SK-N-SH (cell line): ENCODE data around the gene PLAC8. TPM values are rescaled to one million over a fixed set of nuclear protein-coding genes. Genes with fewer than 3 reads are reported as not detected.

Experiments
- CTCF ChIA-PET: fragments of 300-600, 350-600 bp; formaldehyde crosslinking; extraction: SDS; loops from one replicate; lab custom pipeline; 2021; lab: Yijun Ruan, JAX
- POLR2A ChIA-PET: fragments of 350-600 bp; sonication (Branson Sonifier 250); formaldehyde crosslinking; extraction: SDS; loops from one replicate; lab custom pipeline; 2020; ENCODE audit warnings: antibody characterized with exemption, inconsistent platforms; lab: Yijun Ruan, JAX
- DNase-seq: peaks from one replicate; pipeline ENCODE4 v3.0.0; 2012
- H2AFZ ChIP-seq: fragments of 200-600 bp; sonication (generic); 2 replicates; pipeline ENCODE4 v1.8.1; 2016; ENCODE audit warnings: antibody characterized with exemption, mild to moderate bottlenecking, low read depth
- H3F3A ChIP-seq: fragments of 200-600 bp; sonication (generic); replicated peaks from 2 replicates; pipeline ENCODE3; 2016; ENCODE audit warnings: antibody characterized with exemption, mild to moderate bottlenecking; ENCODE audit not compliant: insufficient read depth
- H3K27ac ChIP-seq, 2 experiments: fragments of 200-500 bp in 1 of 2; fragments of 200-600 bp in 1 of 2; sonication (Bioruptor generic) in 1 of 2; sonication (generic), shearing (Covaris generic) in 1 of 2; 2 replicates each; pipeline versions ENCODE4 v1.5.1 to v1.6.1; 2014 to 2016; ENCODE audit warnings: low read depth in 2 of 2, inconsistent platforms in 1 of 2, low read length in 1 of 2, mild to moderate bottlenecking in 1 of 2, mixed read lengths in 1 of 2
- H3K27me3 ChIP-seq: fragments of 200-600 bp; sonication (generic), shearing (Covaris generic); 2 replicates; pipeline ENCODE4 v1.6.1; 2016; ENCODE audit warnings: mixed run types; ENCODE audit not compliant: insufficient read depth
- H3K36me3 ChIP-seq, 2 experiments: fragments of 200-500 bp in 1 of 2; fragments of 200-600 bp in 1 of 2; sonication (Bioruptor generic) in 1 of 2; sonication (generic) in 1 of 2; replicated peaks in 1 of 2; 2 replicates each; pipeline versions ENCODE3 to v1.5.1; 2014 to 2016; ENCODE audit warnings: low read length in 1 of 2, mild to moderate bottlenecking in 1 of 2; ENCODE audit not compliant: insufficient read depth in 2 of 2, control insufficient read depth in 1 of 2
- H3K4me1 ChIP-seq, 2 experiments: fragments of 200-500 bp in 1 of 2; fragments of 200-600 bp in 1 of 2; sonication (Bioruptor generic) in 1 of 2; sonication (generic), shearing (Covaris generic) in 1 of 2; 2 replicates each; pipeline versions ENCODE4 v1.5.1 to v1.6.1; 2014 to 2016; ENCODE audit warnings: low read depth in 1 of 2, low read length in 1 of 2, mixed run types in 1 of 2; ENCODE audit not compliant: insufficient read depth in 2 of 2, control insufficient read depth in 1 of 2
- H3K4me2 ChIP-seq: fragments of 200-600 bp; sonication (generic), shearing (Covaris generic); 2 replicates; pipeline ENCODE4 v1.6.1; 2017; ENCODE audit warnings: mixed run types
- H3K4me3 ChIP-seq, 2 experiments: fragments of 200-500 bp in 1 of 2; fragments of 200-600 bp in 1 of 2; sonication (Bioruptor generic) in 1 of 2; sonication (generic), shearing (Covaris generic) in 1 of 2; 2 replicates each; pipeline versions ENCODE4 v1.5.1 to v1.8.1; 2014 to 2016; ENCODE audit warnings: low read depth in 2 of 2, inconsistent platforms in 1 of 2, low read length in 1 of 2, mild to moderate bottlenecking in 1 of 2, mixed read lengths in 1 of 2, moderate library complexity in 1 of 2
- H3K79me2 ChIP-seq: fragments of 200-600 bp; sonication (generic); 2 replicates; pipeline ENCODE4 v1.8.1; 2017; ENCODE audit warnings: mild to moderate bottlenecking; ENCODE audit not compliant: insufficient read depth
- H3K9ac ChIP-seq: fragments of 200-600 bp; sonication (generic); 2 replicates; pipeline ENCODE4 v1.6.1; 2017; ENCODE audit warnings: mixed run types
- H3K9me2 ChIP-seq: fragments of 200-600 bp; sonication (generic); 2 replicates; pipeline ENCODE4 v1.6.1; 2017; ENCODE audit warnings: mixed run types
- H3K9me3 ChIP-seq: fragments of 200-600 bp; sonication (generic); 2 replicates; pipeline ENCODE4 v1.6.1; 2017; ENCODE audit warnings: mixed run types, mild to moderate bottlenecking, moderate library complexity
- H4K20me1 ChIP-seq: fragments of 200-600 bp; sonication (generic); 2 replicates; pipeline ENCODE4 v1.6.1; 2017; ENCODE audit warnings: mild to moderate bottlenecking, mixed run types; ENCODE audit not compliant: insufficient read depth
- EP300 ChIP-seq, 2 experiments: IDR thresholded peaks; 2 replicates each; pipeline versions ENCODE4 v1.4.0 to v1.6.1; 2012; ENCODE audit warnings: borderline replicate concordance in 1 of 2, low read depth in 1 of 2, low read length in 1 of 2
- FOSL2 ChIP-seq: IDR thresholded peaks from 2 replicates; pipeline ENCODE4 v1.4.0; 2012; ENCODE audit warnings: low read depth, mild to moderate bottlenecking, moderate library complexity, borderline replicate concordance
- FOXM1 ChIP-seq: IDR thresholded peaks from 2 replicates; pipeline ENCODE4 v1.4.0; 2012; ENCODE audit warnings: low read depth, mild to moderate bottlenecking
- JUND ChIP-seq: IDR thresholded peaks from 2 replicates; pipeline ENCODE4 v1.4.0; 2012
- MAX ChIP-seq: IDR thresholded peaks from 2 replicates; pipeline ENCODE4 v1.4.0; 2012; ENCODE audit warnings: low read depth
- MXI1 ChIP-seq: IDR thresholded peaks from 2 replicates; pipeline ENCODE4 v1.6.1; 2012; ENCODE audit warnings: mild to moderate bottlenecking, low read depth, low read length, improper control_type of control experiment
- NFIC ChIP-seq: IDR thresholded peaks from 2 replicates; pipeline ENCODE4 v1.4.0; 2012; ENCODE audit warnings: borderline replicate concordance
- POLR2AphosphoS5 ChIP-seq: IDR thresholded peaks from 2 replicates; pipeline ENCODE4 v1.6.1; 2012; ENCODE audit warnings: low read depth, low read length
- RCOR1 ChIP-seq: fragments of 150-350 bp; IDR thresholded peaks from 2 replicates; pipeline ENCODE4 v1.6.1; 2017; ENCODE audit warnings: antibody characterized with exemption, low read length
- RFX5 ChIP-seq: IDR thresholded peaks from 2 replicates; pipeline ENCODE4 v1.6.1; 2012; ENCODE audit warnings: mild to moderate bottlenecking, improper control_type of control experiment, low read length
- RXRA ChIP-seq: IDR thresholded peaks from 2 replicates; pipeline ENCODE4 v1.4.0; 2012; ENCODE audit warnings: low read depth, mild to moderate bottlenecking, borderline replicate concordance
- TCF12 ChIP-seq: IDR thresholded peaks from 2 replicates; pipeline ENCODE4 v1.4.0; 2012
- TEAD4 ChIP-seq: IDR thresholded peaks from 2 replicates; pipeline ENCODE4 v1.4.0; 2012; ENCODE audit warnings: mild to moderate bottlenecking, borderline replicate concordance; ENCODE audit not compliant: insufficient read depth
- YY1 ChIP-seq: IDR thresholded peaks from 2 replicates; pipeline ENCODE4 v1.4.0; 2012; ENCODE audit warnings: low read depth, mild to moderate bottlenecking
- WGBS: methylation state at CpG from one replicate; pipeline ENCODE4 v1.1.6; 2017; ENCODE audit warnings: low lambda C conversion rate; 5-methylcytosine and 5-hydroxymethylcytosine counted together
- polyA plus RNA-seq, 3 experiments: library from polyadenylated mRNA; depleted of rRNA; stranded (reverse); fragments of >200 nt; gene quantifications; 2 replicates each; pipeline ENCODE4 v1.2.3, GENCODE V29; 2012
- TF ChIP-seq, protein P1 (sequence below): IDR thresholded peaks from 2 replicates; pipeline ENCODE4 v1.6.1; 2012; ENCODE audit warnings: mild to moderate bottlenecking, low read depth, low read length, moderate library complexity
- TF ChIP-seq, protein P2 (sequence below): IDR thresholded peaks from 2 replicates; pipeline ENCODE4; 2012
- TF ChIP-seq, protein P3 (sequence below): IDR thresholded peaks from 2 replicates; pipeline ENCODE4 v1.4.0; 2012; ENCODE audit warnings: low read depth, borderline replicate concordance
- TF ChIP-seq, protein P4 (sequence below): IDR thresholded peaks from 2 replicates; pipeline ENCODE4 v1.4.0; 2012; ENCODE audit warnings: low read depth, borderline replicate concordance

Gene PLAC8
- polyA plus RNA-seq, 1 of the 3 experiments (the other 2 are of a cell fraction) = 11.3 TPM

DNA sequence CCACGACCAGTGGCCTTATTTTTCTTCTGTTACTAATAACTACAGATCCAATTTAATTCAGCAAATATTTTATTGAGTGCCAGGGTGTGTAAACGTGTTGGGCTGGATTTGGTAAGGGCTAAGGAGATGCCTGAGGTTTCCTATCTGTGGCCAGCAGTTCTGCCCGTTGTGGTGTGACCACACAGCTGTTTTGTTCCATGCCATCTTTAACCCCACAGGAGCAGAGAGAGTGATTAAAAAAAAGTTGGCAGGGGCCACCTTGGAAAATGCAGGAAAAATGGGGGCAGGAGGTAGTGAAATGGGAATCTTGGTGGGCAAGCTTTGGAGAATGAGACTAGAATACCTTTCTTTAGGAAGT is 1.1 kb downstream of the PLAC8 start:
- H3K9me2 ChIP-seq = no peaks in the 10 kb centered on the region
- peaks cover 3 to 25% of the 10 kb centered on the region in 2 experiments for H3K4me1 ChIP-seq
- H3K79me2 ChIP-seq = no peaks in the 10 kb centered on the region; the same call in 1 of the 2 replicates
- H3K4me2 ChIP-seq = peak overlapping the region; percentile 39
- POLR2A ChIA-PET = no interaction called here
- DNase-seq = no peak
- peaks cover 40% of the 10 kb centered on the region for H3F3A ChIP-seq
- H2AFZ ChIP-seq = peak overlapping the region; percentile 73
- H3K27me3 ChIP-seq = no peaks in the 10 kb centered on the region
- H4K20me1 ChIP-seq = no peaks in the 10 kb centered on the region
- H3K4me3 ChIP-seq = peak overlapping the region in 1 of 2 experiments; percentile 23; a peak in 2 of 4 replicates
- 35% methylated on average over 3 of the region's 3 CpGs for WGBS
- CTCF ChIA-PET = interaction anchor here (0.5 to 0.8 kb wide), 2 partner anchors 39 to 40 kb away, joined by 3 read pairs; no protein-coding TSS in a partner anchor
- H3K36me3 ChIP-seq = no peaks in the 10 kb centered on the region
- peak overlapping the region; percentile 60 to 77; a peak in 3 of 4 replicates for H3K27ac ChIP-seq
- H3K9me3 ChIP-seq = no peaks in the 10 kb centered on the region
- TF ChIP-seq FOSL2 = no peak
- peak overlapping the region; percentile 51; the same call in 1 of the 2 replicates for H3K9ac ChIP-seq

GRCh38 chr4:83112678-83113428 is 1.7 kb downstream of the PLAC8 start:
- peak overlapping the region; percentile 39 for H3K4me2 ChIP-seq
- H3K79me2 ChIP-seq = no peaks in the 10 kb centered on the region; the same call in 1 of the 2 replicates
- peak overlapping the region; percentile 51; the same call in 1 of the 2 replicates for H3K9ac ChIP-seq
- TF ChIP-seq MAX = peak; percentile 62; the same call in 1 of the 2 replicates
- TF ChIP-seq, protein P1, sequence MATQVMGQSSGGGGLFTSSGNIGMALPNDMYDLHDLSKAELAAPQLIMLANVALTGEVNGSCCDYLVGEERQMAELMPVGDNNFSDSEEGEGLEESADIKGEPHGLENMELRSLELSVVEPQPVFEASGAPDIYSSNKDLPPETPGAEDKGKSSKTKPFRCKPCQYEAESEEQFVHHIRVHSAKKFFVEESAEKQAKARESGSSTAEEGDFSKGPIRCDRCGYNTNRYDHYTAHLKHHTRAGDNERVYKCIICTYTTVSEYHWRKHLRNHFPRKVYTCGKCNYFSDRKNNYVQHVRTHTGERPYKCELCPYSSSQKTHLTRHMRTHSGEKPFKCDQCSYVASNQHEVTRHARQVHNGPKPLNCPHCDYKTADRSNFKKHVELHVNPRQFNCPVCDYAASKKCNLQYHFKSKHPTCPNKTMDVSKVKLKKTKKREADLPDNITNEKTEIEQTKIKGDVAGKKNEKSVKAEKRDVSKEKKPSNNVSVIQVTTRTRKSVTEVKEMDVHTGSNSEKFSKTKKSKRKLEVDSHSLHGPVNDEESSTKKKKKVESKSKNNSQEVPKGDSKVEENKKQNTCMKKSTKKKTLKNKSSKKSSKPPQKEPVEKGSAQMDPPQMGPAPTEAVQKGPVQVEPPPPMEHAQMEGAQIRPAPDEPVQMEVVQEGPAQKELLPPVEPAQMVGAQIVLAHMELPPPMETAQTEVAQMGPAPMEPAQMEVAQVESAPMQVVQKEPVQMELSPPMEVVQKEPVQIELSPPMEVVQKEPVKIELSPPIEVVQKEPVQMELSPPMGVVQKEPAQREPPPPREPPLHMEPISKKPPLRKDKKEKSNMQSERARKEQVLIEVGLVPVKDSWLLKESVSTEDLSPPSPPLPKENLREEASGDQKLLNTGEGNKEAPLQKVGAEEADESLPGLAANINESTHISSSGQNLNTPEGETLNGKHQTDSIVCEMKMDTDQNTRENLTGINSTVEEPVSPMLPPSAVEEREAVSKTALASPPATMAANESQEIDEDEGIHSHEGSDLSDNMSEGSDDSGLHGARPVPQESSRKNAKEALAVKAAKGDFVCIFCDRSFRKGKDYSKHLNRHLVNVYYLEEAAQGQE = no peak
- peak; percentile 96 for TF ChIP-seq TEAD4
- TF ChIP-seq NFIC = peak; percentile 70
- TF ChIP-seq, protein P2, sequence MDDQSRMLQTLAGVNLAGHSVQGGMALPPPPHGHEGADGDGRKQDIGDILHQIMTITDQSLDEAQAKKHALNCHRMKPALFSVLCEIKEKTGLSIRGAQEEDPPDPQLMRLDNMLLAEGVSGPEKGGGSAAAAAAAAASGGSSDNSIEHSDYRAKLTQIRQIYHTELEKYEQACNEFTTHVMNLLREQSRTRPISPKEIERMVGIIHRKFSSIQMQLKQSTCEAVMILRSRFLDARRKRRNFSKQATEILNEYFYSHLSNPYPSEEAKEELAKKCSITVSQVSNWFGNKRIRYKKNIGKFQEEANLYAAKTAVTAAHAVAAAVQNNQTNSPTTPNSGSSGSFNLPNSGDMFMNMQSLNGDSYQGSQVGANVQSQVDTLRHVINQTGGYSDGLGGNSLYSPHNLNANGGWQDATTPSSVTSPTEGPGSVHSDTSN = peak; percentile 83
- TF ChIP-seq EP300 (IDR thresholded peaks at IDR 0.05; ENCODE audit: borderline replicate concordance in 1 of 2, low read depth in 1 of 2, low read length in 1 of 2) = peak in 1 of 2 experiments; percentile 93; a peak in 2 of 4 replicates
- no peak for TF ChIP-seq MXI1
- TF ChIP-seq, protein P3, sequence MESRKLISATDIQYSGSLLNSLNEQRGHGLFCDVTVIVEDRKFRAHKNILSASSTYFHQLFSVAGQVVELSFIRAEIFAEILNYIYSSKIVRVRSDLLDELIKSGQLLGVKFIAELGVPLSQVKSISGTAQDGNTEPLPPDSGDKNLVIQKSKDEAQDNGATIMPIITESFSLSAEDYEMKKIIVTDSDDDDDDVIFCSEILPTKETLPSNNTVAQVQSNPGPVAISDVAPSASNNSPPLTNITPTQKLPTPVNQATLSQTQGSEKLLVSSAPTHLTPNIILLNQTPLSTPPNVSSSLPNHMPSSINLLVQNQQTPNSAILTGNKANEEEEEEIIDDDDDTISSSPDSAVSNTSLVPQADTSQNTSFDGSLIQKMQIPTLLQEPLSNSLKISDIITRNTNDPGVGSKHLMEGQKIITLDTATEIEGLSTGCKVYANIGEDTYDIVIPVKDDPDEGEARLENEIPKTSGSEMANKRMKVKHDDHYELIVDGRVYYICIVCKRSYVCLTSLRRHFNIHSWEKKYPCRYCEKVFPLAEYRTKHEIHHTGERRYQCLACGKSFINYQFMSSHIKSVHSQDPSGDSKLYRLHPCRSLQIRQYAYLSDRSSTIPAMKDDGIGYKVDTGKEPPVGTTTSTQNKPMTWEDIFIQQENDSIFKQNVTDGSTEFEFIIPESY = peak; percentile 57; the same call in 1 of the 2 replicates
- TF ChIP-seq RCOR1 = no peak
- peak; percentile 87 for TF ChIP-seq FOSL2
- peak; percentile 56; the same call in 1 of the 2 replicates for TF ChIP-seq POLR2AphosphoS5
- TF ChIP-seq TCF12 = peak; percentile 89
- TF ChIP-seq RFX5 = no peak
- TF ChIP-seq, protein P4, sequence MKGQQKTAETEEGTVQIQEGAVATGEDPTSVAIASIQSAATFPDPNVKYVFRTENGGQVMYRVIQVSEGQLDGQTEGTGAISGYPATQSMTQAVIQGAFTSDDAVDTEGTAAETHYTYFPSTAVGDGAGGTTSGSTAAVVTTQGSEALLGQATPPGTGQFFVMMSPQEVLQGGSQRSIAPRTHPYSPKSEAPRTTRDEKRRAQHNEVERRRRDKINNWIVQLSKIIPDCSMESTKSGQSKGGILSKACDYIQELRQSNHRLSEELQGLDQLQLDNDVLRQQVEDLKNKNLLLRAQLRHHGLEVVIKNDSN = no peak
- TF ChIP-seq YY1 = 0 out of 2 replicates have a peak, but pooled peaks have one; percentile 25
- TF ChIP-seq RXRA = peak; percentile 73; the same call in 1 of the 2 replicates
- peak; percentile 94 for TF ChIP-seq JUND
- peak; percentile 74 for TF ChIP-seq FOXM1
- peak overlapping the region; percentile 60 to 77; a peak in 3 of 4 replicates for H3K27ac ChIP-seq
- ChIA-PET POLR2A (no interaction called here), CTCF (interaction anchor here (0.5 to 1.8 kb wide), 3 partner anchors 38 to 39 kb away, joined by 3 to 4 read pairs (median 3); no protein-coding TSS in a partner anchor)
- peak overlapping the region; percentile 73 for H2AFZ ChIP-seq
- H3K9me2 ChIP-seq = no peaks in the 10 kb centered on the region
- 71% methylated on average over 16 of the region's 16 CpGs for WGBS
- no peaks in the 10 kb centered on the region for H3K9me3 ChIP-seq
- peaks cover 40% of the 10 kb centered on the region for H3F3A ChIP-seq
- peak overlapping the region in 1 of 2 experiments; percentile 23; a peak in 2 of 4 replicates for H3K4me3 ChIP-seq
- H4K20me1 ChIP-seq = no peaks in the 10 kb centered on the region
- DNase-seq = no peak
- H3K27me3 ChIP-seq = no peaks in the 10 kb centered on the region
- H3K36me3 ChIP-seq = no peaks in the 10 kb centered on the region
- peaks cover 3 to 25% of the 10 kb centered on the region in 2 experiments for H3K4me1 ChIP-seq
